Retina (tissue), 1 donor: ENCODE measurements around the gene HSBP1L1.

Source experiments
- DNase-seq: peaks from one replicate; pipeline ENCODE4 v3.0.0-alpha.2; 2016

The HSBP1L1 gene

DNA sequence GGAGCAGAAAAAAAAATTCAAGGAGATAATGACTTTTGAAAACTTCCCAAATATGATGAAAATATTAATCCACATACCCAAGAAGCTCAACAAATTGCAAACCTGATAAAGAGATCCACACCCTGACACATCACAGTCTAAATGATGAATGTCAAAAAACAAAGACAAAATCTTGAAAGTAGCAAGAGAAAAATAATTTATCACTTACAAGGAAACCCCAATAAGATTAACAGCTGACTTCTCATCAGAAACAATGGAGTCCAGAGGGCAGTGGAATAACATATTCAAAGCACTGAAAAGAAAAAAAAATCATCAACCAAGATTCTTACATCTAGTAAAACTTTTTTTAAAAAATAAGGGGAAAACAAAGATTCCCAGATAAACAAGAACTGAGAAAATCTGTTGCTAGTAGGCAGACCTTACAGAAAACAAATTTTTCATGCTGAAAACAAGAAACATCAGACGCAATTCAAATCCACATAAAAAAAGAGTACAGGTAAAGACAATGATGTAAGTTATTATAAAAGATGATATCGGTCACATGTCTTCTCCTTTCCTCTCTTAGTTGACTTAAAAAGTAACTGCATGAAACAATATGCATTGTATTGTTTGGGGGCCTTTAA lies 34.3 kb upstream of the HSBP1L1 start:
- no peak for DNase-seq

DNA sequence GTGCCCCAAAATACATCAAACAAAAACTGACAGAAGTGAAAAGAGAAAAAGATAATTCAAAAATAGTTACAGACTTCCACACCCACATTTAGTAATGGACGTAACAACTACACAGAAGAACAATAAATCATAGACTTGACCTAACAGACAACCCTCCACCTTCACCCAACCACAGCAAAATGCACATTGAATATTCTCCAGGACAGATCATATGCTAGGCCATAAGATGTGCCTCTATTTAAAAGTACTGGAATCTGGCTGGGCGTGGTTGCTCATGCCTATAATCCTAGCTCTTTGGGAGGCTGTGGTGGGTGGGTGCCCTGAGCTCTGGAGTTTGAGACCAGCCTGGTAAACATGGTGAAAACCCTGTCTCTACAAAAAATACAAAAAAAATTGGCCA lies 33.0 kb upstream of the HSBP1L1 start:
- DNase-seq = no peak

DNA sequence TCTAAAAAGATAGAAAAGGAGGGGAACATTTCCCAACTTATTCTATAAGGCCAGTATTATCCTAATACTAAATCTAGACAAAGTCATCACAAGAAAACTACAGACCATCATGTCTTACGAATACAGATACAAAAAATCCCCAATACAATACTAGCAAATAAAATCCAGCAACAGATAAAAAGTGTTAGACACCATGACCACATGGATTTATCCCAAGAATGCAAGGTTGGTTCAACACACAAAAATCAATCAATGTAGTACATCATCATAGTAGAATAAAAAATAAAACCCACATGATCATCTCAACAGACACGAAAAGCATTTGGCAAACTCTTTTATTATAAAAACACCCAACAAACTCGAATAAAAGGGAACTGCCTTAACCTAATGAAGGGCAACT lies 31.5 kb upstream of the HSBP1L1 start:
- no peak for DNase-seq

DNA sequence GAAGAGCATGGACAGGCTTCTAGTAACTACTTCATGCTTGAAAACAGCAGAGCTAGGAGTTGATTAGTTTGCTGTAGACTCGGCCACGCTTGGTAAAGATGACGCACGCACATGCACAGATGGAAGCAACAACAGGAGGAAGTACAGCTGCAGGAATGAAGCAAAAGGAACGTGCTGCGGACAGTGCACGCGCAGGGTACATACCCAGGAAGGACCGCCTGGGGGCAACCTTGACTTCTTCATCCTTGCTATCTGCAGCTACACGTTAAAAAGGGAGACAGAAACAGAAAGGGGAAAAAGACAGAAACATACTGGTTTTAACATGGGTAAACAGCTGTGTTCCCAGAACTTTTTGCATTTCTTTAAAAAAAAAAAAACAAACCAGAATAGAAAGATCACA lies 30.7 kb upstream of the HSBP1L1 start:
- no peak for DNase-seq

DNA sequence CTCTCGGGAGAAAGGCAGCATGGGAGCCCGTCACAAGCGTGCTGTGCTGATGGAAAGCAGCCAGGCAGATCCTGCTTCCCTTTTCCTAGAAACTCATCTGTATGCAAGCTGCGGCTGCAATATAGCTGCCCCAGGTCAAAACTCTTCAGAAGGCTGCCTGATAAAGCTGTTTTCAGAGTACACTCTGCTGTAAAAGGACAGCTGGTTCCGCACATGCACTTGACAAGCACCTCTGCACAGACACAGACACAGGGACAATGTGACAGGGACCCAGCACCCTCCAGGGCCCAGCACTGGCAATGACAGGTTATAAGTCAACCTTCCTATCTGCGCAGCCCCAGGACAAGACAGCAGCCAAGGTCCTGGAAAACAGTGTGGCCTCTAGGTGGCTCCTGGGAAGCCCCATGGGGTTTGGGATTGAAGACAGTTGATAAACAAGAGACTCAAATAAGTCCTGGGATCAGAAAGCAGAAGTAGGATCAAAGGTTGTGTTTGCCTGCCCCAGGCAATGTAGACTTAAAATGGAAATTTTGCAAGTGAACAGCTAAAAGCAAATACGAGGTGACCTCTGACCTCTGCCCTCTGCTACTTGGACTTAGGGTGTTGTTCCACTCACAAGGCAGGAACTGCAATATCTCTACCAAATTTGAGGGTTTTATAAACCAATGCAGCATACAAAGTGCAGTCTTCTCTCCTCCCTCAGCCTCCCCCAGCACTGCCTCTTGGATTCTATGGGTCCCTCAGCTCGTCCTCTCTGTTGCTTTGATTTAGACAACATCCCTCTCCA lies 29.9 kb upstream of the HSBP1L1 start:
- no peak for DNase-seq

DNA sequence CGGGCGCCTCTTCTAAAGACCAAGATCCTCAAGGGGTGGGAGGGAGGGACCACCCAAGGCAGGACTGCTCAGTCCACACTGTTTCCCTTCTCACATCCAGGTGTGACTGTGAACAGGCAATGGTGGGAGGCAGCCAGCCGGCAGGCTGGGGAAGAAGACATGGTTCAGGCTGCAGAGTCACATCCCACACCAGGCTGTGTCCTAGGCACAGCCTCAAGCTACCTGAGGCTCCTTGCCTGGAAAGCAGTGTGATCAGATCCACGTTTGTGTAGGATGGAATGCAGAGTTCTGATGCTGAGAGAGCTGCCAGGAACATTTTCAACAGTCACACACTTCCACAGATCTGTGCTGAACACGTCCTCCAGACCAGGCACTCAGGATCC lies 29.4 kb upstream of the HSBP1L1 start:
- no peak for DNase-seq

DNA sequence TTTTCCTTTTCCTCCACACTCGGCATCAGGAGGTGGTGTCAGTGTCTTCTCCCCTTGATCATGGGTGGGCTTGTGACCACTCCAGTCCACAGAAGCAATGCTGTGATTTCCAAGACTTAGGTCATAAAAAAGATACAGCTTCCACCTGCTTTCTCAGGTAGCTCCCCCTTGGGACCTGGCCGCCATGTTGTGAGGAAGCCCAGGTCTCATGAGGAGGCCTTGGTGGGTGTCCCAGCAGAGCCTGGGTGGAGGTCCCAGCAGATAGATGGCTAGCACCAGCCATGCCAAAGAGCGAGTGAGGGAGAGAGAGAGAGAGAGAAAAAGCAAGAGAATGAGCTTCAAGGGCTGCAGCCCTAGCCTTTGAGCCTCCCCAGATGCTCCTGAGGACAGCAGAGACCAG lies 28.9 kb upstream of the HSBP1L1 start:
- no peak for DNase-seq

DNA sequence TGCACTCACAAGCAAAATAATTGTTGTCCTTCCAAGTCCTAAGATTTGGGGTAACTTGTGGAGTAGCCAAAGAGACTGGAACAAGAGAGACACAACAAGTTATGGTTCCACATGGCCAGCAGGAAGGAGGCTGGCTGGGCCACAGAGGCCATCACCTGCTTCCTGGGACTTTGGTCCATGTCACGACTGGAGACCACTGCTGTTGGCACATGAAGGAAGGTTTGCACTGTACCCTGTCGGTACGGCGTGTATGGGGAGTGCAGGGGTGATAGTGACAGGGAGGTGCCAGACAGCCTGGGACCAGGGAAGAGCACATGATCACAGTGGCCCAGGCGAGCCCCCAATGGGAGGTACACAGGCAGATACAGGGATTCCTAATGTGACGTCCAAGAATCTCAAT lies 28.5 kb upstream of the HSBP1L1 start:
- DNase-seq = no peak

DNA sequence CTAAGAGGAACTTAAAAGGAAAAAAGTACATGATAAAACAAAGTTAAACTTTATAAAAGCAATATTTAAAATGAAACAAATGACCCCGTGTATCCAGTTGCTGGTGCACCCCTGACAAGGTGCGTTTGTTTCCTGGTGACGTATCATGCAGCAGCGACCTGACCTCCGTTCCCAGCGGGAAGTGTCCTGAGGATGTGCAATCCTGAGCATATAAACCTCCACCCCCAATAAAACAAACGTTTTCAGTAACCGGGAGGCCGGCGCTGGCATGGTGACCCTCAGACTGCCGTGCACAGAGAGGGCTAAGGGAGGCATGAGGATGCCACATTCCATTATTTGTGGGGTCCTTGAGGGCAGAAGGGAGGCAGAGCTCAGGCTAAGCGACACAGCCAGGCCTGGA lies 27.8 kb upstream of the HSBP1L1 start:
- DNase-seq = no peak

DNA sequence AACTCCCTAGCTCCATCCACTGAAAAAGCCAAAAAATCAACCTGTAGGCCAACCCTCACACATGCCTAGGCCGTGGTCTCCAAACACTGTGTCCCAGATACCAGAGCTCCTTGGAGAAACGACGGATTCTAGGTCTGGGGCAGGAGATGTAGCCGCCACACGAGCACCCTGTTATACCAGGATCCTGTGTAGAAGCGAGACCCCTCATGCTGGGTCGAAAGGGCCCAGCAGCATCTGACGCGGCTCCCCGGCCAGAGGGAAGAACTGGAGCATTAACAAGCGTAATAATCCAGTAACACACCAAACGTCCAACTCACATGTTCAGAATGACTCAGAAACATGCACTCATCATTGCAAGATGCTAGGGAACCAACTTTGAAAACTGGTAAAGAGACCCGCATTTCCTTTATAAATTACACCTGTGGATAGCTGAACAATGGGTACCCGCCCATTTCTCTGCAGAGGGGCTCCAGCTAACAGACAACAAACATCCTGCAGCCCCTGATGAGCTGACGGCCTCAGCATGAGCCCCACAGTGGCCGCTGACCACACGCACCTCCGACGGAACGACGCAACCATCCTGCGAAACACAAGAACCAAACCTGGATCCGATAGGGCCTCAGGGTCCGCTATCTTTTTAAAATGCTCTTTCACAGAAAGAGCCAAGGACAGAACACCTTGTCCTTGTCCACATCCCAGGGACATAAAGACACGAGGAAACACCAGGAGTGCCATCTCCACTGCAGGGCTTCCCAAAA lies 27.2 kb upstream of the HSBP1L1 start:
- no peak for DNase-seq

DNA sequence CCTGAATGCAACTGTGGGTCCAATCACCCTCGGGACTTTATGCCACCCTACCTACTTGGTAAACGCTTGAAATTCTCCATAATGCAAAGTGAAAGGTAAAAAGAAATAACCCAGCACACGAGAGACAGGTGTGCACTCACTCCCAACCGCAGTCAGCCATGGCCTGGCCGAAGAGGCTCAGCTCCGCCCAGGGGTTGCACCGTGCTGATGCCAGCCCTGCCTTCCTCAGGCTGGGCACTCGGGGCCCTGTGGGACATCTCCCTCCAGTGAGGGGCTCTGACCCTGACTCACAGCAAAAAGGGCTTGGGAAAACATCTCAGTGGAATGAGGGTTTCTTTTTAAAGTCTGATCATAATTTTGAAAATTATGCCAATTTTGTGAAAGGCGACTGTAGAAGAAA lies 26.2 kb upstream of the HSBP1L1 start:
- no peak for DNase-seq

DNA sequence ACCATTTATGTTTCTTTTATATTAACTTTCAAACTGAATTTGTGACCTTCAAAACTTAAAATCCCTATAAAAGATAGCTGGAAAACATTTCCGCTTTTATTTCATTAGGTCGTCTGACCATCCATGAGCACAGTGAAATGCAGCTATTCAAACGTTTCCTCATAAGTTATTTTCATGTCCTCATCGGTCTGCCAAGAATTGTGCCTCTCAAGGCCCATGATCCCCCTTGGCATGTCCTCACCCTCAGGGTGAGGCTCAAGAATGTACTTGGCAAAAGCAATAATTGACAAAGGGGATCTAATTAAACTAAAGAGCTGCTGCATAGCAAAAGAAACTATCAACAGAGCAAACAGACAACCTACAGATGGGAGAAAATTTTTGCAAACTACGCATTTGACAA lies 25.3 kb upstream of the HSBP1L1 start:
- no peak for DNase-seq

DNA sequence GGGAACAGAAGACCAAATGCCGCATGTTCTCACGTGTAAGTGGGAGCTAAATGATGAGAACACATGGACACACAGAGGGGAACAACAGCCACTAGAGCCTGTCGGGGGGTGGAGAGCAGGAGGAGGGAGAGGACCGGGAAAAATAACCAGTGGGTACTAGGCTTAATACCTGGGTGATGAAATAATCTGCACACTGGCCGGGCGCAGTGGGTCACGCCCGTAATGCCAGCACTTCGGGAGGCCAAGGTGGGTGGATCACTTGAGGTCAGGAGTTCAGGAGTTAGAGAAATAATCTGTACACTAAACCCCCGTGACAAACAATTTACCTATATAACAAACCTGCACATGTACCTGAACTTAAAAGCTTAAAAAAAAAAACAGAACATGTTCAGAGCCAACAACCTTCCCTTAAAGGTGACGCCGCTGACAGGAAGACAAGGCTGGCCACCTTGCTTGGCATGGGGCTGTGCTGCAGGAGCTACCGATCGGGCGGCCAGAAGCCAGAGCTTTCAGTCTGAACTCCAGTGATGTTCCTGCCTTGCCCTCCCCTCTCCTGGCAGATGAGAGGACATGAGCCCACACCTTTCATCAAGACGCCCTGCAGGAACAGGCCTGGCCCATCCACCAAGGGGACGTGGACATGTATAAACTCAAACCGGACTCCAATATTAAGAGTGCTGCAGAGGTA lies 24.2 kb upstream of the HSBP1L1 start:
- no peak for DNase-seq

DNA sequence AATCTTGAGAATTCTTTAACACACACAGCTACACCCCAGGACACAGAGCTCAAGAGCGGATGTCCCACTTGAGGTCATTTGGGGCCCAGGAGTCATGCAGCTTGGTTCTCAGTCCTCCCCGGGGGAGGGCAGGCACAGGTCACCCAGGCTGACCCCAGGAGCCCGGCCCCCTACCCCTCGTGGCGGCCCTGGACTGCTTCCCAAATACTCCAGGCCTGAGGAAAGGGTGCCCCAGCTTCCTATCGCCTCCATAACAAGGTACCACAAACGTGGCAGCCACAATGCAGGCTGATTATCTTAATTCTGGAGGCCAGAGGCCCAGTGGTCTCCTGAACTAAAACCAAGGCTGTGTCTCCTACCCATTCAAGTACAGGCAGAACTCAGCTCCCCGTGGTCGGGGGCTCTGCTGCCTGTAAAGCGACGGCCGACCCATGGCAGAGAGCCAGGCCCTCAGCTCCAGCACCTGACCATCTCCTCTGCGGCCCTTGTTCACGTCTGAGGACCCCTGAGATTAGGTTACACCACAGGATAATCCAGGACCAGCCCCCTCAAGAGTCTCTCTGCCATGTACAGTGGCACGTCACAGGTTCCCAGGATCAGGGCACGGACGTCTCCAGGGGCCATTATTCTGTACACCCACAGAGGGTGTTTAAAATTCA lies 23.5 kb upstream of the HSBP1L1 start:
- no peak for DNase-seq

DNA sequence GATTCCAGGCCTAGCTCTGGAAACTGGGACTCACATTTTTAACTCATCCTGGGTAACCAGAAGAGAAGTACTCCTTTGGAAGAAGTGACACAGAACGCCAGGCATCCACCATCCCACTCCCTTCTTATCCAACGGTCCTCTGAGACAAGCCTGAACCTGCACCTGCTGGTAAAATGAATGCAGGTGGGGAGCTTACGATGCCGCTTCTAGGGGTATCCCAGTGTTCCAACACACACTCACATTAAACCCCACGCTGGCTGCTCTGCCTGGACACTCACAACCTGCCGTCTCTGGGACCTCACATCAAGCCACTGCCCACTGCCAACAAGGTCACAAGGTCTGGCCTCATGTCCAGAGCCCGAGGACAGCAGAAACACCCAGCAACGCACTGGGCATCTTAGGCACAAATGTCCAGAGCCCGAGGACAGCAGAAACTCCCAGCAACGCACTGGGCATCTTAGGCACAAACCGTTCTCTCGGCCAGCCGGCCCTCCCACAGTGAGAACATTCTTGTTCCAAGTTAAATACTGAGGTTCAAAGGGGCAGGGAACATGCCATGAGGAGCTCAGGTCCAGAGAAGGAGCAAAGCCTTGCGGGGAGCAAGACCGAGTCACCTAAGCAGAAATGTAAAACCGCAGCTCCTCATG lies 22.8 kb upstream of the HSBP1L1 start:
- DNase-seq = no peak

DNA sequence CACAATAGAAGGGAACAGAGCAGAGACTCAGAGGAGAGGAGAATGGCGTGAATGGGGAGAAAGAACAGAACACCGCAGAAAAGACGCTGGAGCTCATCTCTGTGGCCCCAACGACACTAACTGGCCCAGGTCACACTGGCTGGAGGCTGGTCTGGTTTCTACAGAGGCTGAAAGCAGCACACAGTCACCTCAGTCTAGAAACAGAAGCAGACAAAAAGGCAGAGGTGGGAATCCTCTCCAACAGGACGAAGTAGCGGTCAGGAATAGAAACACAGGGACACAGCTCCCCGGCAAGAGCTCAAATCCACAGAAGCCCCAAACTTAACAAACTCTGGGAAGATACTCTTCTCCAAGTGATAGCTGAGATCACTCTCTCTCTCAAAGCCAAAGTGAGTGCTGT lies 22.2 kb upstream of the HSBP1L1 start:
- DNase-seq = no peak

DNA sequence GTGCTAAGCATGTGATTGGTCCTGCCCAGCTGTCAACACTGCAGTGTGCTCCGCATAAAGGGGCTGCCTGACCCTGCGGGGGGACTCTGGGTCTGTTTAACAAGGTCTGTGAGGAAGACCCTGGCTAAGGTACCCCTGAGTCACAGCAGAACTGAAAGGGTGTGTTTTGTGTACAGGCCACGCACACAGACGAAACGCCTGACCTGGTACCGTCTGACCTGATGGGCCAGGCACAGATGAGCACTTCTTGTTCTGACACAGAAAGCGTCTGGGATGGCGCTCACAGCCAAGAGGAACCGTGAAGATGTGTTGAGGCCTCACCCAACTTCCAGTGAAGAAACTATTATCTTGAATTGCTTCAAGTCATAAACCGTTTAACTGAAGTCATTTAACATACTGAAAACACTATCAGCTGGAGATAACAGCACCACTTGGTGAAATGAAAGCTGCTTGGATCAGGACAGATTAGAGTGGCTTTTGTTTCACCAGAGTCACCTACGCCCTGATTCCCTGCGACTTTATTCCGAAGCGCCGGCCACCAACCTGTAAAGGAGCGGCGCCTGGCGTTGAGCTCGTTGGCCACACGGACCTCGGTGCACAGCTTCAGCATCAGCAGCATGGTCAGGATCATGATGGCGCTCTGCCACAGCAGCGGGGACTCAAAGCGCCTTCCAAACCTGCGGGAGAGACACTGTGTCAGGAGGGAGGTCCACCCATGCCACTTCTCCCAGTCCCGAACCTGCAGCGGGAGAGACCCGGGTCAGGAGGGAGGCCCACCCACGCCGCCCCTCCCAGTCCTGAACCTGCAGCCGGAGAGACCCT lies 21.4 kb upstream of the HSBP1L1 start:
- no peak for DNase-seq

DNA sequence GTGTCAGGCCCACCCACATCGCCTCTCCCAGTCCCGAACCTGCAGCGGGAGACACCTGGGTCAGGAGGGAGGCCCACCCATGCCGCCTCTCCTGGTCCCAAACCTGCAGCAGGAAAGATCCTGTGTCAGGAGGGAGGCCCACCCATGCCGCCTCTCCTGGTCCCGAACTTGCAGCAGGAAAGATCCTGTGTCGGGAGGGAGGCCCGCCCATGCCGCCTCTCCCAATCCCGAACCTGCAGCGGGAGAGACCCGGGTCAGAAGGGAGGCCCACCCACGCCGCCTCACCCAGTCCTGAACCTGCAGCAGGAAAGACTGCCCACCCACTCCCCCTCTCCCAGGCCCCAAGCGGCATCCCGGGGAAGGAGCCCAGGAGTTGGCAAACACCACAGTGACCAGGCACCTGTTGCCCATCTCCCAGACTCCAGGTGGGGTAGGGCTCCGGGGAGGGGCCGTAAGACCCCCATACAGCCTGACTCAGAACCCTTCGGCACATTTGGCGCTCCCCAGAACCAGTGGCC lies 20.8 kb upstream of the HSBP1L1 start:
- DNase-seq = no peak

DNA sequence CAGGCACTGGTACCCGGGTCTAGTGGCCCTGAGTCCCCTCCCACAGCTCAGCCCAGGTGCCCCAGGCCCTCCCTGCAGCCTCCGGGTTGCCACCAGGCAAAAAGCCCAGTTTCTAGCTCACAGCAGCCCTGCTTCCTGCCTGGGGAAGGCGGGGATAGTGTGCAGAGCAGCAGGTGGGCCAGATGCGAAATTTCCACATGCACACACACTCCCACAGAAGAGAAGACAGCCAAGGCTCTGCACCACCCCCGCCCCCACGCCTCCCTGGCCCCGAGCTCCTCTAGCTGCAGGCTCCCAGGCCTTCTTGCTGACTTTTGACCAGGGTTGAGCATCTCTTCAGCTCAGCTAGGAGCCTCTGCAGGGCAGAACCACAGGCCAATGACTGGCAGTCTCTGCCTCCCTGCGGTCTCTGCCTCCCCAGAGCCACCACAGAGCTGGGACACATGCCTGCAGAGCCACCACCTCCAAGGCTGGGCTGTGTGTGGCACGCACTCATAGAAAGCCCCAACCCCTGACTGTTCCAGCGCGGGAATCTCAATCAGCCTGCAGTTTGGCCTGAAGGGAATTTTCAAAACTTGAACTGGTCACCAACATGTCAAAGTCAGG lies 20.2 kb upstream of the HSBP1L1 start:
- no peak for DNase-seq

DNA sequence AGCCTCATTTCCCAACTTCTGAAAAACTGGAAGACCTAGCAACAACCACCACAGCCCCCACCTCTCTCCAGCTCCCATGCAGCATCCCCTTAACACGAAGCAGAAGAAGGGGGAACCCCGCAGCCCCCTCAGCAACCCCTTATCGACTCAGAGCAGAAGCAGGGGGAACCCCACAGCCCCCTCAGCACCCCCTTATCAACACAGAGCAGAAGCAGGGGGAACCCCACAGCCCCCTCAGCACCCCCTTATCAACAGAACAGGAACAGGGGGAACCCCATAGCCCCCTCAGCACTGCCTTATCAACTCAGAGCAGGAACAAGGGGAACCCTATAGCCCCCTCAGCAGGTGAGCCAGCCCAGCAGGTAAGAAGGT lies 19.7 kb upstream of the HSBP1L1 start:
- DNase-seq = no peak
